Spleen (tissue), 11 donors: ENCODE results near the gene SPACA6. TPM values are rescaled to one million over a fixed set of nuclear protein-coding genes. Genes with fewer than 3 reads are reported as not detected.

ENCODE experiments used
- DNase-seq: peaks from one replicate; pipeline ENCODE4 v3.0.0-alpha.2; 2020
- H3K27ac ChIP-seq, 8 donors: fragments of 200-600 bp; sonication (generic) in 7 of 8; 1 replicate in 4 of 8; 2 replicates in 4 of 8; pipeline versions ENCODE4 v1.5.0 to v1.8.0; 2016 to 2021; ENCODE audit warnings: inconsistent platforms in 4 of 8, mild to moderate bottlenecking in 4 of 8, moderate library complexity in 1 of 8
- H3K27me3 ChIP-seq, 7 donors: fragments of 200-600 bp; sonication (generic) in 6 of 7; replicated peaks in 1 of 7; 1 replicate in 4 of 7; 2 replicates in 3 of 7; pipeline versions ENCODE4 v1.5.0 to v1.8.0; 2016 to 2021; ENCODE audit warnings: inconsistent platforms in 3 of 7, mild to moderate bottlenecking in 1 of 7
- H3K36me3 ChIP-seq, 6 donors: fragments of 200-600 bp; sonication (generic) in 5 of 6; 1 replicate in 4 of 6; 2 replicates in 2 of 6; pipeline versions ENCODE4 v1.5.0 to v1.8.0; 2016 to 2021; ENCODE audit warnings: inconsistent platforms in 2 of 6
- H3K4me1 ChIP-seq, 6 donors: fragments of 200-600 bp; sonication (generic) in 5 of 6; 1 replicate in 3 of 6; 2 replicates in 3 of 6; pipeline versions ENCODE4 v1.5.0 to v1.8.0; 2016 to 2021; ENCODE audit warnings: inconsistent platforms in 3 of 6
- H3K4me3 ChIP-seq, 8 donors: fragments of 200-600 bp; sonication (generic) in 7 of 8; 1 replicate in 4 of 8; 2 replicates in 4 of 8; pipeline versions ENCODE4 v1.5.0 to v1.8.0; 2016 to 2021; ENCODE audit warnings: inconsistent platforms in 4 of 8, mild to moderate bottlenecking in 4 of 8, moderate library complexity in 2 of 8
- H3K9me3 ChIP-seq, 8 donors: fragments of 200-600 bp; sonication (generic) in 7 of 8; 1 replicate in 4 of 8; 2 replicates in 4 of 8; pipeline versions ENCODE4 v1.5.0 to v1.8.0; 2016 to 2021; ENCODE audit warnings: inconsistent platforms in 4 of 8
- POLR2A ChIP-seq, 3 donors: fragments of 450-650 bp; IDR thresholded peaks; one replicate each; pipeline ENCODE4 v1.5.1; 2017; ENCODE audit warnings: antibody characterized with exemption in 3 of 3, mild to moderate bottlenecking in 1 of 3
- POLR2AphosphoS5 ChIP-seq, 3 donors: sonication (generic); formaldehyde crosslinking; IDR thresholded peaks; one replicate each; pipeline ENCODE4 v1.5.1; 2017; ENCODE audit warnings: antibody characterized with exemption in 3 of 3
- WGBS, 5 donors: extraction: QIAGEN DNeasy Blood & Tissue Kit in 3 of 5; methylation state at CpG; one replicate each; pipeline versions ENCODE4 v1.1.5 to v1.1.7; 2013 to 2018; 5-methylcytosine and 5-hydroxymethylcytosine counted together
- intact Hi-C: fragments of 100-400 bp; cut with DNase I; formaldehyde crosslinking; loops from one replicate; pipeline ENCODE4 v1.15.0; 2023; ENCODE audit warnings: low total_unique reads
- polyA plus RNA-seq, 3 donors: library from polyadenylated mRNA; stranded (reverse); fragments of 200-250 nt; gene quantifications; one replicate each; pipeline ENCODE4 v1.2.1, GENCODE V29; 2013
- total RNA-seq, 7 donors: library from RNA; depleted of rRNA in 3 of 7; stranded (reverse); fragments of >200 nt in 3 of 7; fragmentation: NEBNext Ultra II Directional in 4 of 7; extraction: Animal tissue kit (Norgen Biotek cat#: 25700) in 4 of 7; gene quantifications; one replicate each; pipeline versions ENCODE4 v1.1.0 to v1.2.1, GENCODE V29; 2016 to 2021
- TF ChIP-seq, protein P1 (sequence below), 11 experiments: fragments of 200-600 bp in 7 of 11; fragments of 450-650 bp in 4 of 11; sonication (generic) in 4 of 11; IDR thresholded peaks in 8 of 11; conservative IDR thresholded peaks in 3 of 11; 1 replicate in 7 of 11; 2 replicates in 4 of 11; pipeline versions ENCODE4 v1.4.0 to v1.8.0; 2016 to 2021; ENCODE audit warnings: antibody characterized with exemption in 11 of 11, inconsistent platforms in 4 of 11, mild to moderate bottlenecking in 1 of 11
- donor health status: healthy with polysubstance abuse.
- donor health status: DM: no; HTN: no; CAD: no; lungs with moderate emphysema.
- donor health status: DM: no; HTN: no; CAD: no.
- donor health status: Bipolar disorder and iron deficiency.
- donor health status: healthy.
- donor health status: DM: no; HTN: no; CAD: no.
- donor health status: DM: yes; HTN: yes; CAD: no.

Gene SPACA6
- total and polyA plus RNA-seq, 10 donors = 9.6 to 44.2 (median 20.2) TPM

- H3K4me1 ChIP-seq = peaks cover 0 to 72% (median 28%) of the 10 kb centered on the region in 6 donors
- no peaks in the 10 kb centered on the region for H3K27me3 ChIP-seq
- H3K27ac ChIP-seq = peak overlapping the region in 7 of 8 donors; percentile 49 to 84 (median 74)
- TF ChIP-seq, protein P1, sequence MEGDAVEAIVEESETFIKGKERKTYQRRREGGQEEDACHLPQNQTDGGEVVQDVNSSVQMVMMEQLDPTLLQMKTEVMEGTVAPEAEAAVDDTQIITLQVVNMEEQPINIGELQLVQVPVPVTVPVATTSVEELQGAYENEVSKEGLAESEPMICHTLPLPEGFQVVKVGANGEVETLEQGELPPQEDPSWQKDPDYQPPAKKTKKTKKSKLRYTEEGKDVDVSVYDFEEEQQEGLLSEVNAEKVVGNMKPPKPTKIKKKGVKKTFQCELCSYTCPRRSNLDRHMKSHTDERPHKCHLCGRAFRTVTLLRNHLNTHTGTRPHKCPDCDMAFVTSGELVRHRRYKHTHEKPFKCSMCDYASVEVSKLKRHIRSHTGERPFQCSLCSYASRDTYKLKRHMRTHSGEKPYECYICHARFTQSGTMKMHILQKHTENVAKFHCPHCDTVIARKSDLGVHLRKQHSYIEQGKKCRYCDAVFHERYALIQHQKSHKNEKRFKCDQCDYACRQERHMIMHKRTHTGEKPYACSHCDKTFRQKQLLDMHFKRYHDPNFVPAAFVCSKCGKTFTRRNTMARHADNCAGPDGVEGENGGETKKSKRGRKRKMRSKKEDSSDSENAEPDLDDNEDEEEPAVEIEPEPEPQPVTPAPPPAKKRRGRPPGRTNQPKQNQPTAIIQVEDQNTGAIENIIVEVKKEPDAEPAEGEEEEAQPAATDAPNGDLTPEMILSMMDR (IDR thresholded peaks at IDR 0.05 in 8 of 11, conservative IDR thresholded peaks at IDR 0.05 in 3 of 11) = no peak
- TF ChIP-seq POLR2AphosphoS5 (IDR thresholded peaks at IDR 0.05) (peak in 1 of 3 donors; percentile 35), POLR2A (IDR thresholded peaks at IDR 0.05) (no peak)
- DNase-seq = no peak
- H3K9me3 ChIP-seq = no peaks in the 10 kb centered on the region
- intact Hi-C loops = loop anchor here (10.0 kb wide), 1 partner anchor 237 kb away; the partner anchor contains the start of gene SIGLEC10
- H3K4me3 ChIP-seq = peak overlapping the region in 1 of 8 donors; percentile 38
- no peaks in the 10 kb centered on the region for H3K36me3 ChIP-seq
- 41 to 66% (median 54%) methylated on average over 7 of the region's 7 CpGs for WGBS, 5 donors
These were observed 41.8 kb upstream of the SPACA6 start for GRCh38 chr19:51651216-51651846.

GRCh38 chr19:51652266-51652665 lies 40.9 kb upstream of the SPACA6 start:
- Histone ChIP-seq H3K4me1 (peaks cover 3 to 75% (median 28%) of the 10 kb centered on the region in 6 donors), H3K27me3 (no peaks in the 10 kb centered on the region)
- intact Hi-C loops = loop anchor here (10.0 kb wide), 1 partner anchor 237 kb away; the partner anchor contains the start of gene SIGLEC10

GRCh38 chr19:51653162-51653561 lies 40.0 kb upstream of the SPACA6 start:
- Histone ChIP-seq H3K4me3 (no peak overlapping the region), H3K9me3 (no peaks in the 10 kb centered on the region), H3K27ac (no peak overlapping the region), H3K36me3 (no peaks in the 10 kb centered on the region), H3K27me3 (no peaks in the 10 kb centered on the region), H3K4me1 (peaks cover 3 to 78% (median 26%) of the 10 kb centered on the region in 6 donors)
- intact Hi-C loops = loop anchor here (10.0 kb wide), 1 partner anchor 238 kb away; the partner anchor contains the start of gene SIGLEC10
- WGBS, 5 donors = 31 to 88% (median 63%) methylated on average over 2 of the region's 2 CpGs
- DNase-seq = no peak
- no peak for TF ChIP-seq POLR2AphosphoS5 (IDR thresholded peaks at IDR 0.05)
- no peak for TF ChIP-seq POLR2A (IDR thresholded peaks at IDR 0.05)
- TF ChIP-seq, protein P1 (IDR thresholded peaks at IDR 0.05 in 8 of 11, conservative IDR thresholded peaks at IDR 0.05 in 3 of 11) = no peak

More at GRCh38 chr19:51652266-51652665, 40.9 kb upstream of the SPACA6 start:
- 41 to 72% (median 57%) methylated on average over 4 of the region's 4 CpGs for WGBS, 5 donors
- Histone ChIP-seq H3K36me3 (no peaks in the 10 kb centered on the region), H3K4me3 (no peak overlapping the region), H3K27ac (peak overlapping the region in 7 of 8 donors; percentile 49 to 84 (median 74)), H3K9me3 (no peaks in the 10 kb centered on the region)
- TF ChIP-seq POLR2A (IDR thresholded peaks at IDR 0.05) (no peak), POLR2AphosphoS5 (IDR thresholded peaks at IDR 0.05) (peak in 1 of 3 donors; percentile 7)
- DNase-seq = no peak

- intact Hi-C loops = loop anchor here (10.0 kb wide), 1 partner anchor 240 kb away; the partner anchor contains the start of gene SIGLEC10
- H3K4me3 ChIP-seq = no peak overlapping the region
- H3K36me3 ChIP-seq = no peaks in the 10 kb centered on the region
- DNase-seq = no peak
- 56 to 83% (median 64%) methylated on average over 4 of the region's 4 CpGs for WGBS, 5 donors
- TF ChIP-seq POLR2A (IDR thresholded peaks at IDR 0.05) = no peak
- TF ChIP-seq, protein P1 (IDR thresholded peaks at IDR 0.05 in 8 of 11, conservative IDR thresholded peaks at IDR 0.05 in 3 of 11) = peak in 1 of 11 experiments; percentile 6
- no peak overlapping the region for H3K27ac ChIP-seq
- peaks cover 3 to 73% (median 26%) of the 10 kb centered on the region in 6 donors for H3K4me1 ChIP-seq
- no peaks in the 10 kb centered on the region for H3K9me3 ChIP-seq
- H3K27me3 ChIP-seq = no peaks in the 10 kb centered on the region
These were observed 38.3 kb upstream of the SPACA6 start for GRCh38 chr19:51654783-51655182.
